HG02885 (cell line): ENCODE results near the gene STUM.
A peak's percentile ranks its signal among the peaks of the same experiment; 100 is the strongest.

ENCODE experiments used
- ATAC-seq: cut with Tn5 transposase; IDR thresholded peaks from one replicate; pipeline ENCODE4 v1.9.1; 2021; ENCODE audit warnings: mild to moderate bottlenecking; ENCODE audit not compliant: unreplicated experiment, poor library complexity

The STUM gene

DNA sequence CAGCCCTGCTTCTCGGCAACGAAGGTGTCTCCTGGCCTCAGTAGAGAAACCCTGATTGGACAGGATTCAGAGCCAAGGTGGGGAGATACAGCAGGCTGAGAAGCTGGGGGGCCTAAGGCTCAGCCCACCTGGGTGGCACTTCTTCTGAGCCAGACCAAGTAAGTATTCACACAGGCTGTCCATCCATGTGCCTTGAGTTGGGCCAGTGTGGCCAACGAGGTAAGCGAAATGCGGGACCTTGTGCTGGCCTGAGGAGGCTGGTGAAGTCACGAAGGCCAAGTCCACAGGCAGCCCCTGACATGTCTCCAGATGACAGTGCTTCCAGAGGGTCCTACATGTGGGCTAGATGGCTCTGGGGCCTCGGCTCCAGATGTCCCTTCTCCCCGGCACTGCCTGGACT is 99.2 kb downstream of the STUM start:
- ATAC-seq: no peak

GRCh38 chr1:226648421-226648820 is 99.9 kb downstream of the STUM start:
- no peak for ATAC-seq

DNA sequence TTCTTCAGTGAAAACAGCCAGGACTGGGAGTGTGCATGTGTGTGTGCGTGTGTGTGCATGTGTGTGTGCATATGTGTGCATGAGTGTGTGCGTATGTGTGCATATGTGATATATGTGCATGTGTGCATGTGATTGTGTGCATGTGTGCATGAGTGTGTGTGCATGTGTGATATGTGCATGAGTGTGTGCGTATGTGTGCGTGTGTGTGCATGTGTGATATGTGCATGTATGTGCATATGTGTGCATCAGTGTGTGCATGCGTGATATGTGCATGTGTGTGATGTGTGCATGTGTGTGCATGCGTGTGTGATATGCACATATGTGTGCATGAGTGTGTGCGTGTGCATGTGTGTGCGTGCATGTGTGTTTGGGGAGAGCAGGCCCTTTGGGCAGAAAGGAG is 100.7 kb downstream of the STUM start:
- no peak for ATAC-seq

DNA sequence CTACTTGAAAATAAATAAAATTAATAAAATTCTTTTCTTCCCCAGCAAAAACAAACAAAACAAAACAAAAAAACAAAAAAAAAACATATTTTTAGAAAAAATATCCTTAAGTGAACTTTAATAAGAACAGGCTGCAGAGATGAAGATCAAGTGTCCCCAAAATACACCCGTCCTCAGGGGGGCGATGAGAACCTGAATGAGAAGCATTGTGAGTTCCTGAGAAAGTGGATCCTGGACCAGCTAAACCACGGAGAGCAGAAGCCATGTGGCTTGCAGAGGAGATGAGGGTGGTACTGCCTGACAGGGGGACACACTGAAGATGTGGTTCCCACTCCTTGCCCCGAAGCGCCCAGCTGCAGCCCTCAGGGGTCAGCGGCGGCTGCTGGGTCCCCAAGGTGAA is 101.2 kb downstream of the STUM start:
- no peak for ATAC-seq

- no peak for ATAC-seq
Measured at GRCh38 chr1:226650236-226650841, 101.8 kb downstream of the STUM start.

GRCh38 chr1:226651041-226651731 is 102.6 kb downstream of the STUM start:
- ATAC-seq: no peak

GRCh38 chr1:226651732-226652105 is 103.2 kb downstream of the STUM start:
- ATAC-seq: no peak

DNA sequence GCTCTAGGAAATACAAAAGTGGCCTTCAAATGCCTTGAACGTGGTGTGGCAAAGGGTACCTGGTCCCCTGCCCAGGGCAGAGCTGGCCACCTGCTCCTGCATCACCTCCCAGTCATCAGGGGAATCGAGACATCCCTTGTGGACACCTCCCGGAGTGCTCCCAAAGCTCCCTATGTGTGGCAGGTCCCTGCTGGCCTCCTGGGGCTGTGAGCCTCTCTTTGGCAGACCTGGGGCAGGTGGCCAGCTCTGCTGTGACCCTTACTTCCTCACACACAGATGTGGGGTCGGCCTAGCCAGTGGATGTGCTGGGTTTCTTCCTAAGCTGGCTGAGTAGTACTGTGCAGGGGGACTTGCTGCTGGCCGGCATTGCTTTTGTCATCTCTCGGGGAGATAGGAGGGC is 104.0 kb downstream of the STUM start:
- ATAC-seq: no peak

DNA sequence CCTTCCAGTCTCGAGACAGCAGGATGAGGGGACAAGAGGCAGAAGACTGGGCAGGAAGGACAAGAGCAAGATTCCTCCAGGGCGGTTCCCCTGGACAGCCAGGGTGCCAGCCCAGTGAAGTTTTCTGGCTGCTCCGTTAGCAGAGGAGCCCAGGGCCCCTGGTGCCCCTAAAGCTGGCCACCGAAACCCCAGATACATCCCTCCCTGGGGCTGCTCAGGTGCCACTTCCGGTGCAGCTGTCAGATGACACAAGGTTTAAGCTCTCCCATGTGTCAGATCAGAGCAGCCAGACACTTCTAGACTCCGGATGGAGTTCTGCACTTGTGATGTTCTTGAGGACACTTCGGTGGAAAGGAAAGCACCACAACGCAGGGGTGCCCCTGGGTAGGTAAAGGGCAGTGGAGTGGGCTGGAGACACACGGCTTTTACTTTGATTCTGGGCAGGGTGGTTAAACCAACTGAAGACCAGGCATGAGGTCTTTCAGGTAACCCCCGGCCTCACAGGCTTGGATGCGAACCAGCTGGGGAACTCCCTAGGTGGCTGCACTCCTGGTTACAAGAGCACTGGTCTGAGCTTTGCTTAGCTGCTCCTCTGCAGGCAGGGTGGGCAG is 104.9 kb downstream of the STUM start:
- ATAC-seq: peak; percentile 76

DNA sequence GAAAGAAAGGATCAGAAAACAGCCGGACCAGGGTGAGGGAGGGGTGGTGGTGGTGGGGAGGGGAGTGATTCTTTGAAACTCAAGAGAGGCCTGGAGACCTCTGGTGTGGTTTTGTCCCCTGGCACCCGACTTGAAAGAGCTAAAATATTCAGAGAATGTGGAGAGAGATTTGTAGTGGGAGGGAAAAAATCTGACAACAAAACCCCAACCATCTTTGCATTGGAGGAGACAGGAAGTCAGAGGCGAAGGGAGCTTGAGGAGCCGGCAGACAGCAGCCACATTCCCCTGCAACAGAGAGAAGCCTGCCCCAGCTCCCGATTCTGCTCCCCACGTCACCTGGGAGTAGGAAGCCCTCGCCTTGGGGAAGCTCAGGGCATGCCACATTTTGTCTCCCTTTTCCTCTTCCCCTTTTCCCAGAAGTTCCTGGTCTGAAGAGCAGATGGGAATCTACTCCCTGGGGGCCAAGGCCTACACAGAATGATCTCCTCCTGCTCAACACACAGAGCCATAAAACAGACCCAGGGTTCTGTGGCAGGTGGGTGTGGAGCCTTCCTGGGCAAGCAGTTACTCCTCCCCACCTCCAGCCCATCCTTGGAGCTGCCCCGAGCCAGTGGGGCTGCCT is 105.6 kb downstream of the STUM start:
- ATAC-seq: no peak

DNA sequence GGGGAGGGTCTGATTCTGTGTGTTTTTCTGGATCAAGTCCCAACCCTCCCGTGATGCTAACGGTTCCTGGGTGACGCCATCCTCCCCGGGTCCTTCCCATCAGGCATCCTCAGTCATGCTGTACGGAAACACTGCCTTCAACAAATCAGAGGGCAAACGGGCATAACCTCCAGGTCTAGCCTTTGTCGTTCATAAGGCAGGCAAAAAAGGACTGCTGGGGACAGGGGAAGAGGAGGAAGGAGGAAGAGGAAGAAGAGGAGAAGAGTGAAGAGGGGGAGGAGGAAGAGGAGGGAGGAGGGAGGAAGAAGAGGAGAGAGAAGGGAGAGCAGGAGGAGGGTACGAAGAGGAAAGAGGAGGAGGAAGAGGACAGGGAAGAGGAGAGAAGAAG is 106.1 kb downstream of the STUM start:
- no peak for ATAC-seq

DNA sequence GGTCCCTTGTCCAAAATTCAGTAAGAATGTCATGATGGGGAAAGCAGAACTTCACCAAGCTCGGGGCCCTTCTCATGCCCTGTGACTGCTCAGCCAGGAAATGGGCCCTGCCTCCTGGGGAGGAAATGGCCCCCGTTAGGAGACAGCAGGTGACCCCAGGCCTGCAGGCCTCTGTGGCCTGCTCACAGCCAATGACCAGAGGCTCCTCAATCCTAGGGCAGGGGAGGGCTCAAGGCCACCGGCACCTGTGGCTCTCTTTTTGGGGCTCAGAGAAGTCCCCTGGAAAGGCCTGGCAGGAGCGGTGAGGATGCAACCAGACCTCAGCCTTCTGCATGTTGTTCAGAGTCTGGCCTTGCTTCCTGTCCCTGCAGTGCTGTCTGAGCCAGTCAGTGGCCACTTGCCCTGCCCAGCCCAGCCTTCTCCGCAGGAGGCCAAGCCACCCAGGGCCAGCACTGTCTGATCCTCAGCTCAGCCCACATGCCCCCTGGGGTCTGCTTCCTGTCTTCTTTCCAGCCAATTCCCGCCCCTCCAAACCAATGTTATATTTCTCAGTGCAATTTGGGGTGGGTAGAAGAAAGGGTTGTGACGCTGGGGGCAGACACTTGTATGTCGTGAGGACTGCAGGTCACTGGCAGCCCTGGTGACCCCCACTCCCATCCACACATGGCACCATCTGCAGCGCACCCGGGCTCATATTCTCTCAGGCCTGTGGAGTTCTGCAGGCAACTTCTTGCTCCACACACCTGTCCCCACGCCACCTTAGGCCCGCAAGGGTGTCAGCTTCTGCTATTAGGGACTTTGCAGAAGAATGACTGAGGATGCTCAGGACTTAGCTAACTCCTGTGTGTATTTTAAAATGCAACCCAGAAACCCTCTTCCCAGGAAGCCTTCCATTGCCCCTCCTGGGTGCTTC is 106.9 kb downstream of the STUM start:
- no peak for ATAC-seq

- ATAC-seq: no peak
Measured at GRCh38 chr1:226656201-226656600, 107.6 kb downstream of the STUM start.

- no peak for ATAC-seq
Measured at GRCh38 chr1:226656601-226657277, 108.2 kb downstream of the STUM start.

DNA sequence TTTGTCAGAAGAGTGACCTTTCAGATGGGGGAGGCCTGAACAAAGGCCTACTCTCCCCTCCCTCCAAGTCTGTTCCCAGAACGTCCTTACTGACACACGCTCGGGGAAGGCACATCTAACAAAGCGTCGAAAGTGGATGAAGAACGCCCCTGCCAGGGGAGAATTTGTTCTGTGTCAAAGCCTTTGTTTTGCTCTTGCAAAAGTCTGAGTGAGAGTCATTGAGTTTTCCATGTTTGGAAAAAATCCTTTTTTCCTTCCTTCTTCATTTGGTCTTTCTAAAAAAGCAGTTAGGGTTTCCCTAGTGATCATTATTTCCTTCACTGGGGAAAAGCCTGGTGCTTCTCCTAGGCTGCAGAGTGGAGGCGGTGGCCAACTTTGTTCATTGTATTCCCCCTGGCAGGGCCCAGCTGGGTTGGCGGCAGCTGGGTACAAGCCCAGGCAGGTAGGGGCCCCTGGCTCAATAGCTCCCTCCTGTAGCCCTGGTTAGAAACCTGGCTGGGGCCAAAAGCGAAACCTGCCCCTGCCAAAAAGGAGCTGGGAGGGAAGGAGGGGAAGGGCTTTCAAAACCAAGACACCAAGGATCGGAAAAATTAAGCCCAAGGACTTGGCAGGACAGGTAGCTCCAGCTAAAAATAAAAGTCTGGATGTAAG is 109.5 kb downstream of the STUM start:
- ATAC-seq: no peak

DNA sequence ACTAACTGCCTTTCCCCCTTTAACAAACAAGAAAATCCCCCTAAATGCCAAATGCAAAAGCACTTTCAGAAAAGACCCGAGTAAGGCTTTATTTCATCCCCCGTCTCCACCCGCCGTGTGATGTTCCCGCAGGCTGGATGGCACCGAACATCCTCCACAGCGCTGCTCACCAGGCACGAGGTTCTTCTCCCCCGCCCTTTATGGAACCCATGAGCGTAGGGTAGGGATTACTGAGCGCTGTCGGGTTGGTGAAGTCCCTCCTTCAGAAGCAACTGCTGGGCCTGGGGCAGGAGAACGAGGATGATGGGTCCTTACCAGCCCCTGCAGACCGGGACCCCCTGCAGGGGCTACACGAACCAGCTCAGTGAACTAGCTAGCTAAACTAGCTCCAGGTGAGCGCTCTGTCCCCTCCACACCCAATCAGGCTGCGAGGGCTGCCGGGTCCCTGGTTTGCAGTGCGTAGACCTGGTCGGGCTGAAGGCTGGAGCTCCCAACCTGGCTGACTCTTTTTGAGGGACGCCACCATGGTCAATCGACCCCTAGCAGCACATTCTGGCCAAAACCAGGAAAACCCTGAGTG is 110.1 kb downstream of the STUM start:
- ATAC-seq: no peak
